Liver (tissue), 9 donors: ENCODE results near the gene VTN. TPM values are rescaled to one million over a fixed set of nuclear protein-coding genes. Genes with fewer than 3 reads are reported as not detected.
"Not testable (repeated sequence)": the region's sequence is repeated elsewhere in the genome, so short reads cannot be mapped to it uniquely, and the experiment has no call there.

ENCODE experiments used
- DNase-seq: peaks from one replicate; pipeline ENCODE4 v3.0.0-alpha.2; 2017; ENCODE audit warnings: low spot score
- H3K27ac ChIP-seq, 2 donors: one replicate each; pipeline ENCODE4 v1.7.0; 2013; ENCODE audit warnings: inconsistent platforms in 2 of 2, low read length in 2 of 2, control low read depth in 1 of 2, low read depth in 1 of 2, mild to moderate bottlenecking in 1 of 2
- H3K27me3 ChIP-seq, 4 donors: one replicate each; pipeline versions ENCODE4 v1.6.1 to v1.7.0; 2013; ENCODE audit warnings: low read length in 3 of 4, inconsistent platforms in 1 of 4, mild to moderate bottlenecking in 1 of 4, moderate library complexity in 1 of 4; ENCODE audit not compliant: control insufficient read depth in 4 of 4, insufficient read depth in 4 of 4
- H3K36me3 ChIP-seq, 4 donors: one replicate each; pipeline versions ENCODE4 v1.6.1 to v1.7.0; 2013; ENCODE audit warnings: low read length in 3 of 4, mild to moderate bottlenecking in 3 of 4, low read depth in 1 of 4, moderate library complexity in 1 of 4; ENCODE audit not compliant: control insufficient read depth in 4 of 4, insufficient read depth in 3 of 4
- H3K4me1 ChIP-seq, 4 donors: one replicate each; pipeline versions ENCODE4 v1.6.1 to v1.7.0; 2013; ENCODE audit warnings: low read length in 3 of 4, mild to moderate bottlenecking in 3 of 4, moderate library complexity in 1 of 4; ENCODE audit not compliant: control insufficient read depth in 4 of 4, insufficient read depth in 4 of 4
- H3K4me3 ChIP-seq, 3 donors: one replicate each; pipeline versions ENCODE4 v1.6.1 to v1.7.0; 2013; ENCODE audit warnings: low read length in 3 of 3, control low read depth in 1 of 3, low read depth in 1 of 3, mild to moderate bottlenecking in 1 of 3
- H3K9ac ChIP-seq, 2 donors: one replicate each; pipeline ENCODE4 v1.7.0; 2013; ENCODE audit warnings: low read length in 2 of 2, mild to moderate bottlenecking in 2 of 2, moderate library complexity in 2 of 2, control low read depth in 1 of 2, low read depth in 1 of 2
- H3K9me3 ChIP-seq, 4 donors: one replicate each; pipeline versions ENCODE4 v1.6.1 to v1.7.0; 2013; ENCODE audit warnings: low read length in 3 of 4; ENCODE audit not compliant: control insufficient read depth in 4 of 4
- ATF3 ChIP-seq: IDR thresholded peaks from 2 replicates; pipeline ENCODE4 v1.6.1; 2016; ENCODE audit warnings: antibody characterized with exemption
- CTCF ChIP-seq: fragments of 150-350 bp; IDR thresholded peaks from 2 replicates; pipeline ENCODE4 v1.5.1; 2017; ENCODE audit warnings: improper control_type of control experiment, low read depth, low read length; ENCODE audit not compliant: missing input control
- FOXA1 ChIP-seq: IDR thresholded peaks from 2 replicates; pipeline ENCODE4 v1.6.1; 2016; ENCODE audit warnings: antibody characterized with exemption
- FOXA2 ChIP-seq: IDR thresholded peaks from 2 replicates; pipeline ENCODE4 v1.6.1; 2016; ENCODE audit warnings: antibody characterized with exemption
- GABPA ChIP-seq, 2 donors: IDR thresholded peaks in 1 of 2; conservative IDR thresholded peaks in 1 of 2; 2 replicates each; pipeline ENCODE4 v1.6.1; 2016; ENCODE audit warnings: antibody characterized with exemption in 2 of 2, mild to moderate bottlenecking in 1 of 2, moderate library complexity in 1 of 2
- HNF4A ChIP-seq, 2 donors: conservative IDR thresholded peaks; 2 replicates each; pipeline ENCODE4 v1.6.1; 2016; ENCODE audit warnings: antibody characterized with exemption in 2 of 2, mild to moderate bottlenecking in 2 of 2
- HNF4G ChIP-seq: IDR thresholded peaks from 2 replicates; pipeline ENCODE4 v1.6.1; 2016; ENCODE audit warnings: antibody characterized with exemption
- JUND ChIP-seq, 2 donors: IDR thresholded peaks; 2 replicates each; pipeline ENCODE4 v1.6.1; 2016; ENCODE audit warnings: antibody characterized with exemption in 2 of 2
- MAX ChIP-seq: IDR thresholded peaks from 2 replicates; pipeline ENCODE4 v1.6.1; 2016; ENCODE audit warnings: antibody characterized with exemption
- NR2F2 ChIP-seq: IDR thresholded peaks from 2 replicates; pipeline ENCODE4 v1.6.1; 2016; ENCODE audit warnings: antibody characterized with exemption
- RAD21 ChIP-seq, 2 donors: IDR thresholded peaks; 2 replicates each; pipeline ENCODE4 v1.6.1; 2016; ENCODE audit warnings: antibody characterized with exemption in 2 of 2, mild to moderate bottlenecking in 2 of 2
- REST ChIP-seq: IDR thresholded peaks from 2 replicates; pipeline ENCODE4 v1.6.1; 2016; ENCODE audit warnings: antibody characterized with exemption, mild to moderate bottlenecking
- RXRA ChIP-seq, 2 donors: IDR thresholded peaks; 2 replicates each; pipeline ENCODE4 v1.6.1; 2017 to 2018; ENCODE audit warnings: antibody characterized with exemption in 2 of 2, mild to moderate bottlenecking in 1 of 2
- SP1 ChIP-seq: IDR thresholded peaks from 2 replicates; pipeline ENCODE4 v1.6.1; 2018; ENCODE audit warnings: antibody characterized with exemption, mild to moderate bottlenecking
- TAF1 ChIP-seq: conservative IDR thresholded peaks from 2 replicates; pipeline ENCODE4 v1.6.1; 2016; ENCODE audit warnings: antibody characterized with exemption, mild to moderate bottlenecking
- YY1 ChIP-seq: IDR thresholded peaks from 2 replicates; pipeline ENCODE4 v1.6.1; 2016; ENCODE audit warnings: antibody characterized with exemption, mild to moderate bottlenecking
- ZBTB33 ChIP-seq: IDR thresholded peaks from 2 replicates; pipeline ENCODE4 v1.6.1; 2016; ENCODE audit warnings: antibody characterized with exemption
- WGBS: extraction: QIAGEN DNeasy Blood & Tissue Kit; methylation state at CpG from one replicate; pipeline ENCODE4 v1.1.7; 2013; 5-methylcytosine and 5-hydroxymethylcytosine counted together
- polyA plus RNA-seq, 2 donors: library from polyadenylated mRNA; stranded (reverse) in 1 of 2; unstranded in 1 of 2; fragments of 200-250 nt in 1 of 2; fragments of >200 nt in 1 of 2; fragmentation: Nextera tagmentation in 1 of 2; extraction: Ambion mirVana in 1 of 2; gene quantifications; one replicate each; pipeline versions ENCODE4 v1.2.1 to v1.2.3, GENCODE V29; 2013 to 2015
- total RNA-seq, 2 donors: library from RNA; depleted of rRNA; stranded (reverse); fragments of >200 nt; gene quantifications; one replicate each; pipeline ENCODE4 v1.2.3, GENCODE V29; 2014
- donor health status: healthy.
- donor health status: healthy.
- donor health status: healthy.
- donor health status: healthy.
- donor health status: healthy.

Gene VTN
- total and polyA plus RNA-seq, 4 donors: 1,668 to 4,059 (median 3,520) TPM

- Histone ChIP-seq H3K4me1 (peaks cover 4 to 47% (median 40%) of the 10 kb centered on the region in 4 donors), H3K27ac (peak overlapping the region; percentile 38 to 63), H3K36me3 (peaks cover 8 to 39% (median 26%) of the 10 kb centered on the region in 4 donors)
- H3K27me3 ChIP-seq, H3K9me3 ChIP-seq, H3K4me3 ChIP-seq, DNase-seq, H3K9ac ChIP-seq: not testable (repeated sequence)
- 92% methylated on average over 8 of the region's 8 CpGs for WGBS
Observed at GRCh38 chr17:28338769-28339212, 31.3 kb downstream of the VTN start.

- Histone ChIP-seq H3K9me3 (no peaks in the 10 kb centered on the region), H3K4me1 (peaks cover 4 to 47% (median 38%) of the 10 kb centered on the region in 4 donors), H3K36me3 (peaks cover 8 to 36% (median 25%) of the 10 kb centered on the region in 4 donors), H3K27me3 (no peaks in the 10 kb centered on the region), H3K27ac (peak overlapping the region; percentile 38 to 63), H3K4me3 (no peak overlapping the region), H3K9ac (peak overlapping the region in 1 of 2 donors; percentile 18)
- WGBS: 66% methylated on average over 5 of the region's 5 CpGs
- DNase-seq: no peak
- TF ChIP-seq SP1: peak; percentile 34
- no peak for TF ChIP-seq YY1
- no peak for TF ChIP-seq GABPA (IDR thresholded peaks at IDR 0.05 in 1 of 2, conservative IDR thresholded peaks at IDR 0.05 in 1 of 2)
- peak; percentile 48 for TF ChIP-seq NR2F2
Observed at GRCh38 chr17:28338056-28338768, 31.9 kb downstream of the VTN start.

- H3K9ac ChIP-seq: peak overlapping the region; percentile 87 to 89
- peak overlapping the region; percentile 93 to 96 for H3K27ac ChIP-seq
- DNase-seq: peak; percentile 44
- no peaks in the 10 kb centered on the region for H3K9me3 ChIP-seq
- peak overlapping the region; percentile 85 to 93 (median 91) for H3K4me3 ChIP-seq
- H3K4me1 ChIP-seq: peaks cover 4 to 39% (median 36%) of the 10 kb centered on the region in 4 donors
- WGBS: 6% methylated on average over 29 of the region's 29 CpGs
- no peaks in the 10 kb centered on the region for H3K27me3 ChIP-seq
- H3K36me3 ChIP-seq: peaks cover 5 to 25% (median 13%) of the 10 kb centered on the region in 4 donors
- TF ChIP-seq YY1 (peak; percentile 78), RAD21 (IDR thresholded peaks at IDR 0.05) (peak; percentile 38 to 49), HNF4A (conservative IDR thresholded peaks at IDR 0.05) (peak; percentile 34 to 42), CTCF (no peak), GABPA (IDR thresholded peaks at IDR 0.05 in 1 of 2, conservative IDR thresholded peaks at IDR 0.05 in 1 of 2) (peak in 1 of 2 donors; percentile 62), RXRA (IDR thresholded peaks at IDR 0.05) (peak; percentile 50 to 53), REST (peak; percentile 59), TAF1 (peak; percentile 61), JUND (IDR thresholded peaks at IDR 0.05) (peak; percentile 75 to 86), ZBTB33 (peak; percentile 11), ATF3 (peak; percentile 40), HNF4G (no peak), FOXA2 (peak; percentile 8), NR2F2 (peak; percentile 73), FOXA1 (no peak), SP1 (peak; percentile 68), MAX (no peak)
Observed at GRCh38 chr17:28335959-28336871, 33.9 kb downstream of the VTN start.
